Gastroesophageal sphincter (tissue), 4 donors: ENCODE data around the gene TBL3. TPM values are rescaled to one million over a fixed set of nuclear protein-coding genes. Genes with fewer than 3 reads are reported as not detected.
A peak's percentile ranks its signal among the peaks of the same experiment; 100 is the strongest.
"Not testable (repeated sequence)": the region's sequence is repeated elsewhere in the genome, so short reads cannot be mapped to it uniquely, and the experiment has no call there.

Experiments
- ATAC-seq: fragments of 150-250 bp; one replicate; pipeline ENCODE4 v1.9.1; 2016; ENCODE audit warnings: mild to moderate bottlenecking, moderate library complexity
- H3K27ac ChIP-seq, 4 donors: fragments of 200-600 bp; sonication (generic) in 3 of 4; 1 replicate in 3 of 4; 2 replicates in 1 of 4; pipeline ENCODE4 v1.5.1; 2016 to 2019
- H3K27me3 ChIP-seq: fragments of 200-600 bp; sonication (generic); one replicate; pipeline ENCODE4 v1.5.1; 2019
- H3K36me3 ChIP-seq, 2 donors: fragments of 200-600 bp; sonication (generic); one replicate each; pipeline ENCODE4 v1.5.1; 2019; ENCODE audit warnings: control low read depth in 1 of 2
- H3K4me1 ChIP-seq, 3 donors: fragments of 200-600 bp; sonication (generic); 1 replicate in 2 of 3; 2 replicates in 1 of 3; pipeline ENCODE4 v1.5.1; 2016 to 2019; ENCODE audit warnings: control low read depth in 2 of 3
- H3K4me3 ChIP-seq, 2 donors: fragments of 200-600 bp; sonication (generic); one replicate each; pipeline ENCODE4 v1.5.1; 2019; ENCODE audit warnings: mild to moderate bottlenecking in 1 of 2, moderate library complexity in 1 of 2
- H3K9me3 ChIP-seq, 3 donors: fragments of 200-600 bp; sonication (generic); one replicate each; pipeline ENCODE4 v1.5.1; 2017 to 2019; ENCODE audit warnings: control low read depth in 2 of 3
- CTCF ChIP-seq, 4 experiments: fragments of 200-600 bp in 2 of 4; fragments of 450-650 bp in 2 of 4; sonication (generic) in 1 of 4; IDR thresholded peaks; one replicate each; pipeline ENCODE4 v1.5.1; 2017 to 2019; ENCODE audit warnings: antibody characterized with exemption in 4 of 4, mild to moderate bottlenecking in 2 of 4, moderate library complexity in 2 of 4
- EP300 ChIP-seq: sonication (generic); formaldehyde crosslinking; IDR thresholded peaks from one replicate; pipeline ENCODE4 v1.6.1; 2017; ENCODE audit warnings: antibody characterized with exemption, mild to moderate bottlenecking
- POLR2A ChIP-seq, 2 donors: fragments of 450-650 bp; IDR thresholded peaks; one replicate each; pipeline ENCODE4 v1.6.1; 2017; ENCODE audit warnings: antibody characterized with exemption in 2 of 2, mild to moderate bottlenecking in 2 of 2, moderate library complexity in 1 of 2
- POLR2AphosphoS5 ChIP-seq: sonication (generic); formaldehyde crosslinking; IDR thresholded peaks from one replicate; pipeline ENCODE4 v1.6.1; 2017; ENCODE audit warnings: antibody characterized with exemption
- WGBS, 2 donors: methylation state at CpG; one replicate each; pipeline ENCODE4 v1.1.5; 2018; ENCODE audit warnings: low coverage in 1 of 2; 5-methylcytosine and 5-hydroxymethylcytosine counted together
- total RNA-seq, 4 donors: library from RNA; depleted of rRNA; stranded (reverse); fragments of >200 nt; gene quantifications; one replicate each; pipeline ENCODE4 v1.1.0, GENCODE V29; 2016

TBL3 gene
- total RNA-seq, 4 donors from 2014 or later, result 26.7 to 38.6 (median 33.2) TPM

- no peak for TF ChIP-seq POLR2A (IDR thresholded peaks at IDR 0.05)
- TF ChIP-seq EP300, result no peak
- no peak for ATAC-seq
- H3K4me1 ChIP-seq, result peaks cover 0 to 42% (median 18%) of the 10 kb centered on the region in 3 donors
- H3K36me3 ChIP-seq, result peaks cover 0 to 27% of the 10 kb centered on the region in 2 donors
- H3K4me3 ChIP-seq, result peak overlapping the region in 1 of 2 donors; percentile 64
- H3K9me3 ChIP-seq, result no peaks in the 10 kb centered on the region
- no peaks in the 10 kb centered on the region for H3K27me3 ChIP-seq
- H3K27ac ChIP-seq, result peak overlapping the region; percentile 78 to 91 (median 88)
- WGBS, 2 donors, result 16% methylated on average over 7 of the region's 14 CpGs; no CpG with 5 or more reads in 1 of the 2 donors
These were observed 13.1 kb upstream of the TBL3 start for GRCh38 chr16:1958715-1959268.

GRCh38 chr16:1959269-1960039, 12.4 kb upstream of the TBL3 start, which contains the start of gene NDUFB10:
Gene NDUFB10 (plus strand): TSS chr16:1959538. CDS start chr16:1959625, 87 bp downstream.
- peak; percentile 97 for ATAC-seq
- WGBS, 2 donors, result 0 to 2% methylated on average over 5 to 19 of the region's 79 CpGs
- H3K4me1 ChIP-seq, result peaks cover 0 to 49% (median 19%) of the 10 kb centered on the region in 3 donors

GRCh38 chr16:1960665-1961630, 10.9 kb upstream of the TBL3 start:
- Histone ChIP-seq H3K27ac (peak overlapping the region in 3 of 4 donors; percentile 12 to 91 (median 86)), H3K27me3 (no peaks in the 10 kb centered on the region), H3K36me3 (peaks cover 0 to 27% of the 10 kb centered on the region in 2 donors), H3K4me1 (peaks cover 0 to 59% (median 25%) of the 10 kb centered on the region in 3 donors), H3K9me3 (no peaks in the 10 kb centered on the region), H3K4me3 (peak overlapping the region in 1 of 2 donors; percentile 64)
- WGBS, 2 donors, result 33 to 42% methylated on average over 4 to 5 of the region's 20 CpGs
- ATAC-seq, result no peak
- TF ChIP-seq CTCF (IDR thresholded peaks at IDR 0.05) (no peak), EP300 (no peak), POLR2AphosphoS5 (peak; percentile 17), POLR2A (IDR thresholded peaks at IDR 0.05) (no peak)

More at GRCh38 chr16:1959269-1960039, 12.4 kb upstream of the TBL3 start, which contains the start of gene NDUFB10:
- H3K9me3 ChIP-seq, result no peaks in the 10 kb centered on the region
- H3K27me3 ChIP-seq, result no peaks in the 10 kb centered on the region
- TF ChIP-seq POLR2A (IDR thresholded peaks at IDR 0.05) (peak; percentile 81 to 86), EP300 (no peak), POLR2AphosphoS5 (peak; percentile 84), CTCF (IDR thresholded peaks at IDR 0.05) (peak in 3 of 4 experiments; percentile 64 to 84 (median 79))
- H3K27ac ChIP-seq, result peak within 1 kb of the TSS; percentile 78 to 91 (median 88)
- H3K4me3 ChIP-seq, result peak within 1 kb of the TSS; percentile 64 to 79
- H3K36me3 ChIP-seq, result peaks cover 0 to 27% of the 10 kb centered on the region in 2 donors

DNA sequence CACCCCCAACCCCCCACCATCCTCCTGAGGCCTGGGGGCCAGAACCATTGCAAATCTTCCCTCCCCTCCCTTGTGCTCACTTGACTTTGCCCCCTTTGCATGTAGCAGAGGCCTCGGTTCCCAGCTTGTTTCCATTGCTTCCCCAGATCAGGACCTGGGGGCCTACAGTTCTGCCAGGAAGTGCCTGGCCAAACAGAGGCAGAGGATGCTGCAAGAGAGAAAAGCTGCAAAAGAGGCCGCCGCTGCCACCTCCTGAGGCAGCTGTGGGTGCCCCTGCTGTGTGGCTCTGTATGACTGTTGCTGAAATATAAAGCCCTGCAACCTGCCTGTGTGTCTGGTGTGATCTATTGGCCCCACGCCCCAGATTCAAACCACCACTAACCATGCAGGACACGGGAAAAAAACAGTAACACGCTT, 10.2 kb upstream of the TBL3 start:
- Histone ChIP-seq H3K9me3 (no peaks in the 10 kb centered on the region), H3K36me3 (peaks cover 0 to 27% of the 10 kb centered on the region in 2 donors), H3K4me1 (peaks cover 0 to 63% (median 26%) of the 10 kb centered on the region in 3 donors), H3K27me3 (no peaks in the 10 kb centered on the region), H3K4me3 (no peak overlapping the region), H3K27ac (peak overlapping the region in 1 of 4 donors; percentile 12)
- ATAC-seq, result no peak
- TF ChIP-seq CTCF (IDR thresholded peaks at IDR 0.05), result no peak
- TF ChIP-seq EP300, result no peak
- no peak for TF ChIP-seq POLR2AphosphoS5
- TF ChIP-seq POLR2A (IDR thresholded peaks at IDR 0.05), result no peak
- 71 to 83% methylated on average over 1 to 3 of the region's 6 CpGs for WGBS, 2 donors

- H3K4me1 ChIP-seq, result peaks cover 0 to 63% (median 26%) of the 10 kb centered on the region in 3 donors
- not testable (repeated sequence) for ATAC-seq, H3K4me3 ChIP-seq, H3K9me3 ChIP-seq, H3K27me3 ChIP-seq
- peak overlapping the region in 1 of 4 donors; percentile 99 for H3K27ac ChIP-seq
- H3K36me3 ChIP-seq, result peaks cover 0 to 27% of the 10 kb centered on the region in 2 donors
- 40 to 93% methylated on average over 1 to 3 of the region's 37 CpGs for WGBS, 2 donors
These were observed 9.4 kb upstream of the TBL3 start for GRCh38 chr16:1962161-1963153.
